ENCODE results near the gene ABCC1.
"Not testable (repeated sequence)": the region's sequence is repeated elsewhere in the genome, so short reads cannot be mapped to it uniquely, and the experiment has no call there.

Gene ABCC1

DNA sequence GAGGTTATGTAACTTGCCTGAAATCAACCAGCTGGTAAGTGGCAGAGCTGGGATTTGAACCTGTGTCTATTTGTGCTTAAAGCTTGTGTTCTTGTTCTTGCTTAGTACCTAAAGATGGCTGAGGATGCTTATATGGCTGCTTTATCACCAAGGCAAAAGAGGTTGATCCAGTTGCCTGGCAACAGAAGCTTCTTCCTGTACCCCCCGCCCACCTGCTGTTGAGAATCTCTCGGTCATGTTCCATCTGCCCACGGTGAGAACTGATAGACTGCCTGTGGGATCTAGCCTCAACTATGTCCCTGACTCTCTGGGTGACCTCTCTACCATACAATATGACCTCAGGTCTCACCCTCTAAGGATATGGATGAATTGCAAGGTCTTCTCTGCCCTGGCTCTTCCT lies 213.2 kb downstream of the ABCC1 start:
- DNase-seq, result no peak

DNA sequence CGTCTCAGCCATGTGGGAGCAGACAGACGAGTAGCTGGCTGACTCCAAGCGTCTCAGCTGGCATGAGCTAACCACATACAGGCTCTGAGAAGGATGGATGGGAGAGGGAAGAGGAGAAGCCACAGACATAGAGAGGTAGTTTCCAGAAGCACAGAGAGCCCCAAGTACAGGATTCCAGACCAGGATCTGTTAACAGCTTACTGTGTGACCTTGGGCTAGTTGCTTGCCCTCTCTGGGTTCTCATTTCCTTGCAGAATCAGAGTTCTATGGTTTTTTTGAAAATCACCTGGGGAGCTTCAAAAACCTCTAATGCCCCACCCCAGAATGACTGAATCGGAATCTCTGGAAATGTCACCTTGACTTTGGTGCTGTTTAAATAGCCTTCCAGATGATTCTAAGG lies 213.7 kb downstream of the ABCC1 start:
- no peak for DNase-seq

DNA sequence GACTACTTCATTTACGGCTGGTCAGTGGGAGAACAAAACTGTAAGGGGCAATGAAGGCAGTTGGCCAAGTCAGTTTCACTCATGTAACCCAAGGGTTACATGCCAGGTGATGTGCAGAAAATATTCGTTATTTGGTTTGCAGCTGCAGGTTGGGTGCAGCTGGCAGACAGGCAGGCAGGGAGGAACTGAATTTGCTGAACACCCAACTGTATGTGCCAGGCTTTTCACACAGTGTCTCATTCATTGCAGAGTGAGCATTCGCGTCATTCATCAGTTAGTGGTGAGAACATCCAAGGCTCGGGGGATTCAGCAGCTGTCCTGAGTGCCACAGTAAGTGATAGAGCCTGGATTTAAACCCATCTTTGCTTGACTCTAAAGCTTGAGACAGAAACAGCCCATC lies 214.2 kb downstream of the ABCC1 start:
- no peak for DNase-seq

DNA sequence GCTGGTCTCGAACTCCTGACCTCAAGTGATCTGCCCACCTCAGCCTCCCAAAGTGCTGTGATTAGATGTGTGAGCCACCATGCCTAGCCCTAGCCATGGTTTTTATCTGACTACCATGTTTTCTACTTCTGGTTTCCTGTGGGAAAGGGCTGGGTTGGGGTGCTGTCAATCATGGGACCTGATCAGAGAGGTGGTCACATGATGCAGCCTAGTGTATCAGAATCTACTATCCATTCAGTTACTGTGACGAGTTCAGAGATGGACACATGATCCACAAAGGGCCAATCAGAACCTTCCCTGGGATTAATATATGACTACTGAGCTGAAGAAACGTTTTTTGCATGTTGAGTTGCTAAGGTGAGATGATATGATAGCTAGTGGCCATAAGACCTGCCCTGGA lies 214.8 kb downstream of the ABCC1 start:
- DNase-seq, result no peak

DNA sequence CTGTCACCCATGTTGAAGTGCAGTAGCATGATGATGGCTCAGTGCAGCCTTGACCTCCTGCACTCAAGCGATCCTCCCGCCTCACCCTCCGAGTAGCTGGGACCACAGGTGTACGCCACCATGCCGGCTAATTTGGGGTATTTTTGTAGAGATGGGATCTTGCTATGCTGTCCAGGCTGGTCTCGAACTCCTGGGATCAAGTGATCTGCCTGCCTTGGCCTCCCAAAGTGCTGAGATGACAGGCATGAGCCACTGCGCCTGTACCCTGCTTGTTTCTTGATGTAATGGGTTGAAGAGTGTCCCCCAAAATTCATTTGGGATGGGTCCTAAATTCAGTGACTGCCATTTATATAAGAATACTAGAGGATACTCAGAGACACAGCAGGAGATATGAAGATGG lies 216.7 kb downstream of the ABCC1 start:
- no peak for DNase-seq

DNA sequence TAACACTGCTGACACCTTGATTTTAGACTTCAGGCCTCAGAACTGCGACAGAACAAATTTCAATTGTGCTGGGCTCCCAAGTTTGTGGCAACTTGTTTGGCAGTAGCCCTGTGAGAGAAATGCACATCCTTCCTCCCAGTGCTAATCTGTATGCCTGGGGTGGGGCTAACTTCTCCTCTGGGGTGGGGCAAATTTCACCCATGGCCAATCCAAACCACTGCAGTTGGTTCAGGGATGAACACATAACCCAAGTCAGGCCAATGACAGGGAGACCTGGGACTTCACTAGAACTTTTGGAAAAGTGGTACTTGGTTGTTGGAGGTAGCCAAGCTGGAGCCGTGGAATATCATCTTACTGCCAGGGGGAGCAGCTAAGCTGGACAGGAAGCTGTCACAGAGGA lies 217.5 kb downstream of the ABCC1 start:
- no peak for DNase-seq

DNA sequence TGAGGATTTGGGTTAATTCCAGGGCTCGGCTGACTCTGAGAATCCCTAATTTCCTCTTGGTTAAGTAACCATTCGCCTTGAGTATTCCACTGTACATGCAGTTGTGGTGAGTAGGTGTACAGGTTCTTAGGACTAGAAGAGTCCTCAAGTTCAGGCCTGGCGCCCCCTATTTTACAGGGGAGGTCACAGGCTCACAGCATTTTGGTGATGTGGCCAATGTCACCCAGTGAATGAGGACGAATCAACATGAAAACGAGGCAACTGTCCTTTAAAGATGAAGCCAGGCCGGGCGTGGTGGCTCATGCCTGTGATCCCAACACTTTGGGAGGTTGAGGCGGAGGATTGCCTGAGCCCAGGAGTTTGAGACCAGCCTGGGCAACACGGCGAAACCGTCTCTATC lies 218.5 kb downstream of the ABCC1 start:
- DNase-seq, result no peak

DNA sequence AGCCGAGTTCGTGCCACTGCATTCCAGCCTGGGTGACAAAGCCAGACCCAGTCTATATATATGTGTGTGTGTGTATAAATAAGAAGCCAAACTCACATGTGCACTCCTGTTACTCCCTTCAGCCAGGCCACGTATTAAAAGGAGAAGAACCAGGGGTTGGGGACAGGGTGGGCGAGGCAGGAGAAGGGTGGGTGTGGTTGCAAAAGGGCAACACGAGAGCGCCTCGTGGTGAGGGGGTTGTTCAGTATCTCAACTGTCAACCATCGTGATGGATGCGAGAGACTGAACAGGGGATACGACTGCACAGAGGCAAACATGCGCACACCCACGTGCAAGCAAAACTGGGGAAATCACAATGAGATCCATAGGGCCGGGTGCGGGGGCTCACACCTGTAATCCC lies 219.0 kb downstream of the ABCC1 start:
- no peak for DNase-seq

DNA sequence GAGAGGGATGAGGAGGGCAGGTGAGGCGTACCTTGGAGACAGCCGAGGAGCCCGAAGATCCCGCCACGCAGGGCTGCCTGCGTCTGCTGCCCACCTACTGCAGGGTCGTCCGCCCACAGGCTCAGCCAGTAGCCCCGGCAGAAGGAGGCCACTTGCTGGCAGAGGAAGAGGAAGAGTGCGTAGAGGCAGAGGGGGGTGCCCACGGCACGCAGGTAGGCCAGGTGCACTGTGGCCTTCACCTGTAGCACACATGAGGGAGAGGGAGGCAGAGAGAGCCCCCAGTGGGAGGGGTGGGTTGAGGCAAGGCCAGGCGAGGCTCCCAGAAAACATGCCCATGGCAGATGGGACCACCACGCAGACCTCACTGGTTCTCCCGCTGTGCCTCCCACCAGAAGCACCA lies 220.2 kb downstream of the ABCC1 start:
- DNase-seq, result no peak

DNA sequence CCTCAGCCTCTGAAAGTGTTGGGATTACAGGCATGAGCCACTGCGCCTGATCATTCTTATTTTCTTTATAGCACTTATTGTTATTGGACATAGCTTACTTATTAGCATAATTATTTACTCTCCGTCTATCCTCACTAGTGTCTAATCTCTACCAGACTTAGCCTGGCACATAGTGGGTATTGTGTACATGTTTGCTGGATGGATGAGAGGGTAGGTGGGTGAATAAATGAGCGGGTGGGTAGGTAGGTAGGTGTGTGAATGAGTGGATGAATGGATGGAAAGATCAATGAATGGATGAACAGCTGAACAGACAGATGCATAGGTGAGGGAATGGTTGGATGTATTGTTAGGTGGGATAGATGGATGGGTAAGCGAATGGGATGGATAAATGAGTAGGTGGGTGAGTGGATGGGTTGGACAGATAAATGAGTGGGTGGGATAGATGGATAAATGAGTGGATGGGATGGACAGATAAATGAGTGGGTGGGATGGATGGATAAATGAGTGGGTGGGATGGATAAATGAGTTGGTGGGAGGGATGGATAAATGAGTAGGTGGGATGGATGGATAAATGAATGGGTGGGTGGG lies 222.0 kb downstream of the ABCC1 start:
- no peak for DNase-seq

DNA sequence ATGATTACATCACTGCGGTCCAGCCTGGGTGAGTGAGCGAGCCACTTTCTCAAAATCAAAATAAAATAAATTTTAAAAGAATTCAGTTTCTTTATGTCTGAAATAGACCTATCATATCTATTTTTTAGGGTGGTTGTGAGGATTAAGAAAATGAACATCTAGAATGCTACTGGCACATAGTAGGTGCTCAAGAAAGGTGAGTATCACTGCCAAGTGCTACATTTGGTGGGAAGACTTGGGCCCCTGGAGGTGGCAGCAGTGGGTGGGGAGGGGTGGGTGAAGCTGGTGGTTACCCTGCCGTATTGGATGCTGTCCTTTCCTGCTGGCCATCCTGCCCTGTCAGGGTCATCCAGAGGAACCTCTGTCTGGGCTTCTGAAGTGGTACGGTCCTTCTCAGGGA lies 223.6 kb downstream of the ABCC1 start:
- no peak for DNase-seq

DNA sequence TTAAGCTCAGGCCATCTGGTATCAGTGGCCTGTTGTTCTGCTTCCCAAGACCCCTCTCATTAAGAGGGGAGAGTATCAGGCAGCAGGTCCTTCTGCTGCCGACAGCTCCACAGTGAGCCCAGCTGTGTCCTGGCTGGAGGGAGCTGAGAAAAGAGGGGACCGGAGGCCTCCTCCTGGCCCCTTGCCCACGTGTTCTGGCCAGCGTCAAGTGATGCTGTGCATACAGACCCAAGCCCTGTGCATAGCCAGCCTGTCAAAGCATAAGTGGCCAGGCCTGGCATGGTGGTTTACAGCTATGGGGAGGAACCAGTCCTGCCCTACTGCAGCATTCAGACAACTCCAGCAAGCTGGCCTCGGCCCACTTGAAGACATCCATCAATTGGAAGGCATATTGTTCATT lies 225.9 kb downstream of the ABCC1 start:
- no peak for DNase-seq

DNA sequence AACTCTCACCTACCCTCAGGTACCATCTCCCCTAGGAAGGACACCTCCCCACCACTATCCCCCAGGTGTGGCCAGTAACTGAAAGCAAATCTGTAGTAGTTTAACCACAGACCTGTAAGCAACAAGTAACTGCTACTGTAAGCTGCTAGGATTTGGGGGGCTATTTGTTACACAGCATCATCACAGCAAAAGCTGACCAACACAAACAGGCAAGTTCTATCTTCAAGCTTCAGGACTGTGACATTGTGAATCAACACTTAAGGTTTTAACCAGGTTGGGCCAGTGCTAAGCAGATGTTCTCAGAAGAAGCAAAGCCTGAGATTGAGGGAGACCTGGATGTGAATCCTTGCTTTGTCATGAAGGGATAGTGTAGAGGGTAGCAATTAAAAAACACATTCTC lies 226.9 kb downstream of the ABCC1 start:
- DNase-seq, result no peak

DNA sequence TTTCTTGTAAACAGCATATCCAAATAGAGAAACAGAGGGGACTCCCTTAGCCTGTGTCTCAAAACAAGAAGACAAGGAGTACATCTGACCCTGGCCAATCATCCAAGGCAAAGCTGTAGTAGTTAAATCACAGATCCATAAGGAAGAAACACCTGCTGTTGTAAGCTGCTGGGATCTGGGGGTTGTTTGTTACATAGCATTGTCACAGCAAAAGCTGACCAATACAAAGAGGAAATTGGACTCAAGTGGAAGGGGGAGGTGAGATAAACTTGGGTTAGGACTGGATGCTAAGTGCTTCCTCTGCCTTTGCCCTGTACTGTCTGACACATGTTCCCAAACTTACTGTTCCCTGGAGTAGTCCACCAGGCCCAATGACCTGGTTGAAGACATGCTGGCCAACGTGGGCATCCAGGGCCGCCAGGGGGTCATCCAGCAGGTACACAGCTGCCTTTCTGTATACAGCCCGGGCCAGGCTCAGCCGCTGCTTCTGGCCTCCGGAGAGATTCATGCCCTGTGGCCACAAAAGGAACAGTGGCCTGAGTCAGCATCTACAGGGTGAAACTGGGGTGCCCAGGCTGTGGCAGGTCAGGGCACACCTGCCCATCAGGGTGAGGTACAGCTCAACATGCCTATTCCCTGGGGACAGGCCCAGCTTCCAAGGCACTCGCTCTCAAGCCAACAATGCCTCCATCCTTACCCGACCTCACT lies 229.2 kb downstream of the ABCC1 start:
- DNase-seq, result no peak

DNA sequence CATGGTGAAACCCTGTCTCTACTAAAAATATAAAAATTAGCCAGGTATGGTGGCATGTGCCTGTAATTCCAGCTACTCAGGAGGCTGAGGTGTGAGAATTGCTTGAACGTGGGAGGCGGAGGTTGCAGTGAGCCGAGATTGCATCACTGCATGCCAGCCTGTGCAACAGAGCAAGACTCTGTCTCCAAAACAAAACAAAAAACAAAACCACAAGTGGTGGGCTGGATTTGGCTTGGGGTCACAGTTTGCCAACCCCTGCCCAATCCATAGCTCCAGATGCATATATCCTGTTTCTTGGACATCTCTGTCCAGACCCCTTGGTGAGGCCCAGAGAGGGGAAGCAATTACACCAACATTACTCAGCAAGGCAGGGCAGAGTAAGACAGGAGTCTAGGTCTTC lies 232.3 kb downstream of the ABCC1 start:
- not testable (repeated sequence) for DNase-seq

DNA sequence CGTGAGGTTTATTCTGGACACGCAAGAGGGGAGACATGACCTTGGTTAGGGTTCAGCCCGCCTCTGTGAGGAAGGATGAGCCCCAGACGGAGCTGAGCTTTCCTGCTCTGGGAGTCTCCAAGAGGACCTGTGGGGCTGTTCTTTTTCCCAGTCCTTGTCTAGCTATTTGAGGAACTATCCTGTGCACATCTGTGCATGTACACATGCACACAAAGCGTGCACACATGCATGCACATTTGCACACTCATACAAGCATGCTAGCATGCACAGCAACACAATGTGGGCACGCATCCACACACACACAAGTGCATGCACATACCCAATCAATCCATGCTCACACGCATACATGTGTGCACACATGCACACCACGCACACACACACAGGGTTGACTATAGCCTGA lies 233.5 kb downstream of the ABCC1 start:
- no peak for DNase-seq

DNA sequence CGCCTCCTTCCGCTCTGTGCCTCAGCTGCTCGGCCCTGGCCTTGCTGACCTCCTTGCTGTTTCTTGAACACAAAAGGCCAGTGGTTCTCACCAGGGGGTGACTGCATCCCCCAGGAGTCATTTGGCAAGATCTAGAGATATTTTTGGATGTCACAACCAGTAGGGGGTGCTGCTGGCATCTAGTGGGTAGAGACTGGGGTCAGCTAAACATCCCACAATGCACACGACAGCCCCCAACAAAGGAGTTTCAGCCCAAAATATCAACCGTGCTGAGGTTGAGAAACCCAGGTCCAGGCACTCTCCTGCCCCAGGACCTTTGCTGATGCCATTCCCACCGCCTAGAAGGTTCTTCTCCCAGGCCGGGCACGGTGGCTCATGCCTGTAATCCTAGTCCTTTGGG lies 234.1 kb downstream of the ABCC1 start:
- DNase-seq, result no peak

DNA sequence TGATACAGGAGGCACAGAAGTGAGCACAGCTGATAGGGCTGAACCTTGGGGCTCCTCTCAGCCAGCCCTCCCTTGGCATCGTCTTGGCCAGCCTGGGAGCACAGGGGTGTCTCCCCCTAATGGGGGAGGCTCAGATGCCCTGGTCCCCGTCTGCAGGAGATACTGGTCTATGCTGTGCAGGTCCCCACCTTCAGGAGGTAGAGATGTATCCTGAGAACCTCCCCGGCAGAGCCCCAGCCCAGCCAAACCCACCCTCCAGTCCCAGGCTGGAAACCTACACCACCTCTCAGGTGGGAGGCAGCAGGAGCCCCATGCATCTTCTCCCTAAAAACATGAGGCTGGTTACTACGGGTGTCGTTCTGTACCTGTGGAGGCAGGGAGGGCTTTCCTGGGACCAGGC lies 235.2 kb downstream of the ABCC1 start:
- no peak for DNase-seq

DNA sequence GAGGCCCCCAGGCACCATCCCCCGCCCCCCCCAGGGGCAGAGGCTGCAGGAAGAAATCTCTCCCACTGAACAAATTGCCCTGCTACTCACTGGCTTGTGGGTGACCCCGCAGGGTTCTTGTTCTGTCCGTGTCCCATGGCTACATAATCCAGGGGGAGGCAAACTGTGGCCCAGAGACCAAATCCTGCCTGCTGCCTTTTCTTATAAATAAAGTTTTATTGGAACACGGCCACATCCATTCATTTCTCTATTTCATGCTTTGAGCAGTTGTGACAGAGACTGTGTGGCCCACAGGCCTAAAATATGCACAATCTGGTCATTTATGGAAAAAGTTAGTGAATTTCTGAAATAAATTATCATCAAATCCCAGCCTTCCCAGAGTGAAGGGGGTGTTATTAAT lies 235.7 kb downstream of the ABCC1 start:
- no peak for DNase-seq

DNA sequence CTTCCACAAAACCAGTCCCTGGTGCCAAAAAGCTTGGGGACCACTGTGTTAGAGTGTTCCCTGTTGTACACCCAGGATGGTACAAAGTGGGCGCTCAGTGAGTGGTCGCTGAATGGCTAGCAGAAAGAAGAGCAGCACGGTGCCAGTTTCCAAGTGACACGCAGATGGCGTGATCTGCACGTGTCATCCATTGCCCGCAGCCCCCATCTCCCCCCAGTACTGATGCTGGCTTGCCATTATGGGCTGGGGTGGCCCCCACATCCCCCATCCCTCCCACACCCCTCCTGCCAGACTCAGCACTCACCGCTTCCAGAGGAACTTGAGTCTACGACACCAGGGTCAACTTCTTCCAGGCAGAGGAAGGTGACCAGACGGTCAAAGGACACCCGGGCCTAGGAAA lies 237.4 kb downstream of the ABCC1 start:
- DNase-seq, result no peak

DNA sequence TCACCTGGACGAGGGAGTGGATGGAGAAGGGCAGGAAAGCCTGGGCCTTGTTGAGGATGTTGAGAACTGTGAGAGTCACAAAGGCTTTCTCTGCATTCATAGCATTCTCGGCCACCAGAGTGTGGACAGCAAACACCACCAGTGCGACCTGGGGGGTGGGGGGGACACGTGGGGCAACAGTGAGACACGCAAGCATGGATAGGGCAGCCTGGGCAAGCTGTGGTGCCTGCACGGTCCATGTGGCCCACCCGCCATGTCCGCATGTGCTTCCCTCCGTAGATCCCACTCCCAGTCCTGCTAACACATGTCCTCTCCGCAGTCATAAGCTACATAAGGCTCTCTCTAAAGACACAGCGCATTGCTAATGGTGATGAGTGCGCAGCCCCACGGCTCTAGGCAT lies 239.4 kb downstream of the ABCC1 start:
- DNase-seq, result no peak

DNA sequence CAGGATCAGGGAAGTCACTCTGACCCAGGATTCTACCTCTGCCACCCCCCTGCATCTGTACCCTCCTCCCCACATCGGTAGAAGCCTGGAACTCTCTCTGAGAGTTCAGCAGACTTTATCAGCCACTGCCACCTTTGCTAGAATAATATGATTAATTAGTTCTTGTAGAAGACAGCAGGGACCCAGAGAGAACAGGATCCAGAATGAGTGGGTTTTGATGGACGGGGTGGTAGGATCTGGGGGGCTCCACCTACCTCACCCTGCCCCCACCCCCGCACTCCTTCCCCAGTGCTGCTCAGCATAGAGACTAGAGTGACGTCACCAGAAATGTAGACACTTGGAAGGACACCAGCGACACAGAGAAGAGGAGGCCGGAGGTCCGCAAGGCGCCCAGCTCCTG lies 240.4 kb downstream of the ABCC1 start:
- DNase-seq, result no peak

DNA sequence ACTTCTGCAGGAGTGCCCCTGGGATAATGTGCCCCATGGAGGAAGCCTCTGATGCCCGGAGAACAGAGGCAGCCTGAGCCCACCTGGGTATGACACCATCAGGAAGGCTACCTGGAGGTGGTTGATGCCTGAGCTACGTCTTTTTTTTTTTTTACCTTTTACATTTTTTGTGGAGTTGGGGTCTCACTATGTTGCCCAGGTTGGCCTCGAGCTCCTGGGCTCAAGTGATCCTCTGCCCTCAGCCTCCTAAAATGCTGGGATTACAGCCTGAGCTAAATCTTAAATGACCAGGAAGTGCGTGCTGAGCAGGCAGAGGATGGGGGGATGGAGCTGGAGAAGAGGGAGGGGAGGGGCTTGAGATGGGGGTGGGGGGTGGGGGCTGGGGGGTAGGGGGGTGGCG lies 241.1 kb downstream of the ABCC1 start:
- no peak for DNase-seq

DNA sequence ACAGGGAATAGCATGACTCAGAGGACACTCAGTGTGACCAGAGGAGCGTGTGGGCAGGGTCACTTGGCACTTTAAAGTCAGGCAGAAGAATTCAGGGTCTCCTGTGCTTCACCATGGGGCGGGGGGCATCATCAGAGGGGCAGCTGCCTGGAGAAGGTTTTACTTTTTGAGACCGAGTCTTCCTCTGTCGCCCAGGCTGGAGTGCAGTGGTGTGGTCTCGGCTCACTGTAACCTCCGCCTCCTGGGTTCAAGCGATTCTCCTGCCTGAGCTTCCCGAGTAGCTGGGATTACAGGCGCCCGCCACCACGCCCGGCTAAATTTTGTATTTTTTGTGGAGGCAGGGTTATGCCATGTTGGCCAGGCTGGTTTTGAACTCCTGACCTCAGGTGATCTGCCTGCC lies 241.6 kb downstream of the ABCC1 start:
- DNase-seq, result not testable (repeated sequence)
